ENCODE measurements around the gene FRK. TPM values are rescaled to one million over a fixed set of nuclear protein-coding genes. Genes with fewer than 3 reads are reported as not detected.

The FRK gene
- total RNA-seq, 1 donor from 2014 or later: 0.31 TPM

DNA sequence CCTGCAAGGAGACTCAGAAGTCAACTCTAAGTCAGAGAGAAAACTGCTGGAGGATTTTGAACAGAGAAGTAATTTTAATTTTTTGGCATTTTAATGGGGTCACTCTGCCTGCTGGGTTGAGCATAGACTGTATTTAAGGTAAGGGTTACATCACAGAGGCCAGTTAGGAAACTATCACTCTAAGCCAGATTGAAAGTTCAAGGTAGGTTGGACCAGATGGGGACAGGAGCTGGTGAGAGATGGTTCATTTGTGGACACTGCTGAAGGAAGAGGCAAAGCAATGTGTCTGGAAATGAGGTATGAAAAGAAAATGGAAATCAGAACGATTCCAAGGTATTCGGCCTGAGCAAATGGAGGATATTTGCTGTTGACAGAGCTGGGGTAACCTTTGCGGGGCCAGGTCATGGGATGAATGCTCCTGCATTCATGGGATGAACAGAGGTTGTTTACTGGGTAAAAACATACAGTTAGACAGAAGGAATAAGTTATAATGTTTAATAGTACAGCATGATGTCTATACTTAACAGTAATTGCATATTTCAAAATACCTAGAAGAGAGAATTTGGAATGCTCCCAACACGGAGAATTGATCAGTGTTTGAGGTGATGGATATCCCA, 26.9 kb downstream of the FRK start:
- DNase-seq: no peak

DNA sequence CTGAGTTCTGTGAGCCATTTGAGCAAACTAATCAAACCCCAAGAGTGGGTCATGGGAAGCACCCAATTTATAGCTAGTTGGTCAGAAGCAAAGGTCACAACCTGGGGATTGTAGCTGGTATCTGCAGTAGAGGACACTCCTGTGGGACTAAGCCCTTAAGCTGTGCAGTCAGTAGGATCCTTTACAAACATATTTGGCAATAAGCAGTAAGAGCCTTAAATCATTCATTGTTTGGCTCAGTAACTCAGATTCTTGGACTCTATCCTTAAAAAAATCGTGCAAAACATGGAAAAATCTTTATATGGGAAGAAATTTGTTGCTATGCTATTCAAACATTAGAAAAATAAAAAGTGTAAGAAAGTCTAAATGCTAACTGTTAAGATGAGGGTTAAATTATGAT, 29.9 kb downstream of the FRK start:
- no peak for DNase-seq

DNA sequence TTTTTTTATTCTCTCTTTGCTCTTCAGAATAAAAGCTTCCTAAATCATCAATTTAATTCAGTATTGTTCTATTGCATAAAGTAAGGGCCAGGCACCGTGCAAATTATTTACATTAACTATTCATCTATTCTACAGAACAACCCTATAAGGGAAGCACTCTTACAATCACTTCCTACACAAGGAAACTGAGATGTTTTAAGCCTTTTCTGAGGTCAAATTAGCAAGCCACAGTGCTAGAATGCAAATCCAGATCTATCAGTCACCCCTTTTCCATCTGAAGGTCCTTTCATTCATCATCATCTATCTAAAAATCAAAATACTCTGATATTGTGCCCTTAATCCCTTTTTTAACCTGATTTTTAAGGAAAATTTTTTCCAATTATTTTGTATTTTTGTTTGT, 31.2 kb downstream of the FRK start:
- no peak for DNase-seq

DNA sequence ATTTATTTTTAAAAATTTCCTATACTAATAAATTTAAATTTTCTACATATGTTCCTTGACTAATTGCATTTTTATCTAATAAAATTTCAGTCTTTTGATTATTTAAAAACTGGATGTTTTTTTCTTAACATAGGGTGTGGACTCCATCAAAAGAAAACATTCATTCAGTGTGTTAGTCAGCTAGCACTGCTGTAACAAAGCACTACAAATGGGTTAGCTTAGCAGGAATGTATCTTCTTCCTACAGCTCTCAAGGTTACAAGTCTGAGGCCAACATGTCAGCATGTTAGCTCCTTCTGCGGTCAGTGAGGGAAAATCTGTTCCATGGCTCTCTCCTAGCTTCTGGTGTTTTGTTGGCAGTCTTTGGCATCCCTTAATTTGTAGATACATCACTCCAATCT, 32.5 kb downstream of the FRK start:
- no peak for DNase-seq

DNA sequence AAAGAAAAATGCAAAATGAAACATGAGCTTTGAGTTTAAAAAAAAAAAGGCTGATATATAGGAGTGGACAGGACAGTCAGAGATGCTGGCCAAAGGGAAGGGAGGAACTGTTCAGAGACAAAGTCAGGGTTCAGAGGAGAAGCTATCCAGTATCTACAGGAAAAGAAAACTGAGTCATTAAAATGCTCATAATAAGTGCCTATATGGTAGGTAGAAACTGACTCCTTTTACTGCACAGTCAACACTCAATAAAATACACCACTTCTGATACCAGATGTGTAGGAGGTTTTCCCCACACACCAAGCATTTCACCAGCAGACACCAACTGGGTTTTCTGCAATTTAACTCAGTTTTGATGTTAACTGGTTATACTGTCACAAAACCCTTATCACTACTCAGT, 32.9 kb downstream of the FRK start:
- no peak for DNase-seq

DNA sequence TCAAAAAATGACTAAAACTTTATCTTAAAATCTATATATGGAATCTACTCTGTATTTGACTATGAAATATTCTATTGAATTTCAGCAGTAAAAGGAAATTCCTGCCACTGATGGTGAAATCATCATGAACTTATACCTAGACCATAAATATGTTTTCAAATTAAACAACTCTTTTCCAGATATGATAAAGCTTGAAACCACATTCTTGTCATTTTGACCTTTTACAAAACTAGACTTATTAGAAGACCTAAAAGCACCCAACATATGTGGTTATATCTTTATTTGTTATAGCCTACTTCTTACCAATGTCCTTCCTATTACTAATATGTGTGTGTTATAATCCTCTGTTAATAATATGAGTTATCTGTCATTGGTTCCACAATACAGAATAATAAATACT, 35.3 kb downstream of the FRK start:
- DNase-seq: no peak

DNA sequence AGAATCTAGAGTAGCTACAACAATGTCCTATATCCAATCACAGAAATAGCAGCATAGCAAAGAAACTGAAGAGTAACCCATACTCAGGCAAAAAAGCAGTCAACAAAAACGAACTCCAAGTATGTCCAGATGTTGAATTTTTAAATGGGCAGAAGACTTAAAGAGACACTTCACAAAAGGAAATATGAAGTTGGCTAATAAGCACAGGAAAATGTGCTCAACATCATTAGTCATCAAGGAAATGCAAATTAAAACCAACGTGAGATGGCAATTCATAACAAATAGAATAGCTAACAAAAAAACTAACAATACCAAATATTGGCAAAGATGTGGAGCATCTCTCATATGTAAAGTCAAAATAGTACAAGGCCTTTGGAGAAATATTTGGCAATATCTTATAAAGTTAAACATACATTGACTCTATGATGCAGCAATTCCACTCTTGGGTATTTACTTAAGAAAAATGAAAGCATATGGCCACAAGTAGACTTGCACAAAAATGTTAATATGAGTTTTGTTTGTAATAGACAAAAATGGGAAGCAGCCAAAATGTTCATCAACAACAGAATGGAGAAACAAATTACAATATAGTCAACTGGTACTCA, 37.7 kb downstream of the FRK start:
- DNase-seq: no peak

DNA sequence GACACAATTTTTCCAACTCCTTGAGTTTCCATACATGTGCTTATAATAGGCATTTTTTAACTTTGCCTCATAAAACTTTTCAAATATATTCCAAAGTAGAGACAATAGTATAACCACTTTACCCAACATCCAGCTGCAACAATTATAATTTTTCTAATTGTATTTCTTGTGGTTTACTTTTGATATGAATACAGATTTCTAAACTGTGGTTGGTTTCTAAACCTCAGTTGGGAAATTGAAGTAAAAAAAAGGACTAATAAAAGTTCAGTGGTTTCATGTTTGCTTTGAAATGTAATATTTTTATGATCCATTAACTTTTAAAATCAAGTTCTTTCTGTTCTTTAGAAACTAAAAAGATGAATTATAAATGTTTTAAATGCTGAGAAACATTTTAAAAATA, 40.0 kb downstream of the FRK start:
- DNase-seq: no peak

DNA sequence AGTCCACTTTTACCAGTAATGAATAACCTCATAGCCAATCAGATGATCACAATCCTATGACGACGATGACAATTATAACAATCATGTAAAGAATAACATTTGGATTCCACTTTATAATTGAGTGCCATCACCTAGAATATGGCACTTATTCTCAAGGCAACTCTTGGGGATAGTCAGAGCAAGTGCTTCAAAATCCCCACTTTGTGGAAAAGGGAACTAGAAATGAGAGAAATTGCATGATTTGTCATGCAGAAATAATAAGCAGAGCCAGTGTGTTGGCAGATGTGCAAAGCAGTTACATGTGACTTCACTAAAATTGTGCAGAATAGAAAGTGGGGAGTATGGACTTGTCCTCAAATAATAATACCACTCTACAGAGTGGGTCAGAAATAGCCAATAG, 41.3 kb downstream of the FRK start:
- no peak for DNase-seq

DNA sequence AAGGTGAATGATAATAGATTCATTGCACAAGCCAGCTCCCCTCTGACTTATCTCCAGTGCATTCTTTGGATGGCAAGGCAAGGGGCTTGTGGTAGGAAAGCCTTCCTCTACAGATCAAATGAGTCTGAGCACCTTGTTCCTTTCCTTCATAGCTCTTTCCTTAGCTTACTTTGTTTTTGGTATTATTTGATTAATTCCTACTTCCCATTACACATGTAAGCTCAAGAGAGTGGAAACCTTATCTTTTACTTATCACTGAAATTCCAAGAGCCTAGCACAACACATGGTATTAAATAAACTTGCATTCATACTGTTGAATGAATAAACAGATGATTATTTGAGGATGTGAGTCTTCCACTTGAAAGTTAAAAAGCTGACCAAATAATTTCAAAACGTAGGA, 41.7 kb downstream of the FRK start:
- no peak for DNase-seq

DNA sequence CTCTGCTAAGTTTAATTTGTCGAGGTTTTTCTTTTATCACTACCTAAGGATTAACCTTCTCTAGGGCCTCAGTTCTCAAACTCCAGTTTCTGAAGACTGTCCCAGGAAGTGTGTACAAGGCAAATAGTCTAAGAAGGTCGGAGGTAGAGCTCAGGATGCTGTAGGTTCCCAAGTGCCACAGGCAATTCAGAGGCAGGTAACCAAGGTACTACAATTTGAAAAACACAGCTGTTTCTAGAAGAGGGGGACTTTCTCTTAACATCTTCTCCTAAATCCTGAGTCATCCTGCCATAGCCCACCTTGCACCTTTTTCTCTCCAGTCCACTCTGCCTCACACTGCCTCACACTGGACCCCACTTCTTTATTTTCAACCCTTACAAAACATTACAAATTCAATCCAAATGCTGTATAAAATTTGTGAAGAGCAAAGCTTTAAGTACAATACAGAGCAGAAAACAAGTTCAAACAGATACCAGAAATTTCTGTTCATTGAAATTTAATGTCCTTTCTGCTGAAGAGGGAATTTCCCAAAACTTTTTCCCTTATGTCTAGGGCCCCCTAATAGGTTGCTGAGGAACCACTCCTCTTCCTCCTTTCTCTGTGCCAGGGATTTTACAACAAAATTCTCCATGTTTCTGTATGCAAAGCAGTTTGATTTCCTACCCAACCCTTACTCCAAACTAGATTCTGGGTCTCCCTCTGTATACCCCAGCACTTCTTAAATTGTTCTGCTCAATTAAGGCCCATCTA, 43.0 kb downstream of the FRK start:
- no peak for DNase-seq

DNA sequence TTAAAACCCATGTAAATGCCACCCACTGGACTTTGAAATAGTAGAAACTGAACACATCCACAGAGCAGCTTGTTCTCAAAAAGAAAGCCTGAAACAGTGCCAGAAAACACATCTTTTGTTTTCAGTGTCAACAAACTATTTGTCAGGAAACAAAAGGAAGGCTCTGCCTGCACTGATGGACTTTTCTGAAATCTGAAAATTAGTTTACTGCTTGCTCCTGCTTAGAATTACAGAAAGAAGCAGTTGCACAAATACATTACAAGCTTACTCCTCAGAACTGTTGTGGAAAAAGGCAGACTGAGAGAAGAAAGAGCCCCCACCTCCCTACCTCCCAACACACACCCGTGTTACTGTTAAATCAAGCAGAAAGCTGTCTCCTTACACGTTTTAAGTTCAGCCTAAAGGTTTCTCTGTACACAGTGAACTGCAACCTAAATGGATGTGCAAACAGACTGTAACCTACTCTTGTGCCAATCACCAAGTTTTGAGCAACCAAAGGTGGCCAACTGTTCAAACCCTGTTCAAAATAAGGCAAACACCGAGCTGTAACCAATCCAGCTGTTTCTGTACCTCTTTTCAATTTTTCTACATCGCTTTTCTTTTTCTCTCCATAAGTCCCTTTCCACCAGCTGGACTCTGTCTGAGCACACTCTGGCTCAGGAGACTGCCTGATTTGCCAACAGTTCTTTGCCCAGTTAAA, 43.7 kb downstream of the FRK start:
- DNase-seq: no peak

DNA sequence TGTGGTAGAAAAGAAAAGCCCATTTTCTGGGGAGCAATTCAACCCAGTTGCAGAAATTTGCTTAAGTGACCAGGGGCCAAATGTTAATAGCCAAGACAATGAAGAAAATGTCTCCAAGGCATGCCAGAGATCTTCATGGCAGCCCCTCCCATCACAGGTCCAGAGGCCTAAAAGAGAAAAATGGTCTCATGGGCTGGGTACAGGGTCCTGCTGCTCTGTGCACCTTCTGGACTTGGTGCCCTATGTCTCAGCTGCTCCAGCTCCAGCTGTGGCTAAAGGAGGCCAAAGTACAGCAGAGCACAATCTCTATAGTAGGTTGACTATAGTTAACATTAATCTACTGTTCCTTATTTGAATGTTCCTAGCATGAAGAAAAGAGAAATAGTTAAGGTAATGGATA, 44.7 kb downstream of the FRK start:
- DNase-seq: no peak

DNA sequence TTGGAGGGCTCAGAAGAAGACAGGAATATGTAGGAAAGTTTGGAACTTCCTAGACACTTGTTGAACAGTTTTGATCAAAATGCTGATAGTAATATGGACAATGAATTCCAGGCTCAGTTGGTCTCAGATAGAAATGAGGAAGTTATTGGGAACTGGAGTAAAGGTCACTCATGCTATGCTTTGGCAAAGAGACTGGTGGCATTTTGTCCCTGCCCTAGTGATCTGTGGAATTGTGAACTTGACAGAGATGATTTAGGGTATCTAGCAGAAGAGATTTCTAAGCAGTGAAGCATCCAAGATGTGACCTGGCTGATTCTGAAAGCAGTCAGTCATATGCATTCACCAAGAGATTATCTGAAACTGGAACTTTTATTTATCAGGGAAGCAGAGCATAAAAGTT, 45.1 kb downstream of the FRK start:
- no peak for DNase-seq

DNA sequence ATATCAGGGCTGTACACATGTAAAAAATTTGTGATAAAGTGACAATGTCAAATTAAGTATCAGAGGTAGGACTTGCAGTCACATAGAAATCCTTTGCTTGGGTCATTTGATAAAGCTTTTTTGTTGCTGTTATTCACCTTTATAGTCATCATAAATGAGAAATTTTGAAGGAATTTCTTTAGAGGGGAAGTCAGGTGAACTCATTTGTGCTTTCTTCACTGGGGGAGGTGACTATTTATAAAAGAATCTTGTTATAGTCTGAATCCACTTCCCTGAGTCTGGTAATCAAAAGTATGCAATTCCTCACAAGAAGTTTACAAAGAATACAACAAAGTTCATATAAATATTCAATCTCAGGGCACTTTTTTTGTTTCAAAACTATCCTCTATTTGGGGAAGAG, 47.7 kb downstream of the FRK start:
- no peak for DNase-seq

DNA sequence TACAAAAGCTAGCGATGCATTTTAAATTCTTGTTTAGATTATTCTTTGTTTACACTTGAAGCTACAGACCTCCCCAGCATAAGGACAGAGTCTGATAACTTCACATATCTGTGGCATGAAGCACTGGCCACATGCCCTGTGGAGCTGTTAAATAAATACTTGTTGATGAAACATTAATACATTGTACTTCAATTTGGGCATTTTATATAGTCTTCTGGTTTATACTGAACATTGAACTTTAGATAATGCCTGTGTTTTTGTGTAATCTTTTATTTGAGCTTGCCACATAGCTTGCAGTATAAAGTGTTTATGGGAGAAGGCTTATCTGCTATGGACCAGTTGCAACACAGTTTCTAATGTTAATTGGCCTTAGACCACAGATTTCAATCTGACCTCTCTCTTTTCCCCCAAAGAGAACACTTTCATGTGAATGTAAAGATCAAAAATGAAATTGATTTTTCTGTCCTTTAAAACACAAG, 48.2 kb downstream of the FRK start:
- DNase-seq: no peak

DNA sequence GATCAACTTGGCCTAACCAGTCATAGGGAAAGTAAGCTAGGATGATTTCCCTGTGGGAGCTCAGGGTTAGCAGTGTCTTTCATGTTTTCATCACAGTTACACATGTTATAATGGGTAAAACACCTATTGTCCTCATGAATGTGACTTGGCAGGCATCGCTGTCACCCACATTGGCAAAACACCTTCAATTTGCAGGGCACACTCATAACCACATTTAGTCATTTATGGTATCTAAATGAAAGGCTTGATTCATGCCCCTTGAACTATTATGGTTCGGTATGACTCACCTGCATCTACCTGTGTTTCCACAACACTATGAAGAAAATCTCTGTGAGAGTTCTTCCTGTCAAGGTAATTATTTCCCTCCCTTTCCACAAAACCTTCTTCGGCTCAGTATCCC, 49.2 kb downstream of the FRK start:
- DNase-seq: no peak

DNA sequence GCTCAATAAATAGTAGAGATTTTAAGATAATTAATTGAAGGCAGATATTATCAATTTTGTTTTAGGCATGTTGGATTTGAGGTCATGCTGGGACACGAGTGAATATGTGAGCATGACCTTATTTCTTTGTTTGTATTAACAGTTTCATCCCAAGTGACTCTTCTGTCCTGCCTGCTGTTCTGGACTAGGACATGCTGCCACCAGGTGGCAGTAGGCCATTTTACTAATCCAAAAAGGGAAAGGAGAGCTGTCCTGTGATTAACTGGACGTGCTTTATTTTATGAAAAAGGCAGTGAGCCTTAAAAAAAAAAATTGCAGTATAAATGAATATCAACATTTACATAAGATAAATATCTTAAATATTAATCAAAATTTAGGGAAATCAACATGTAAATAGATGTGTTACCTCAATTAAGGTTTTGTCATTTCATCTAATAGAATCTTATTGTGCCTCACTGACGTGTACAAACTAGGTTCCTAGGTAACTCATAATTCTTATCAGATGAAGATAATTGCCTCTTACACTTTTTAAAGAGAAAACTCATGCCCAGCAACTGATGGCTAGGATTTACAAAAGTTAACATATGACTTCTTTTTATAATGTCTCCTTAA, 49.8 kb downstream of the FRK start:
- DNase-seq: peak; percentile 20

DNA sequence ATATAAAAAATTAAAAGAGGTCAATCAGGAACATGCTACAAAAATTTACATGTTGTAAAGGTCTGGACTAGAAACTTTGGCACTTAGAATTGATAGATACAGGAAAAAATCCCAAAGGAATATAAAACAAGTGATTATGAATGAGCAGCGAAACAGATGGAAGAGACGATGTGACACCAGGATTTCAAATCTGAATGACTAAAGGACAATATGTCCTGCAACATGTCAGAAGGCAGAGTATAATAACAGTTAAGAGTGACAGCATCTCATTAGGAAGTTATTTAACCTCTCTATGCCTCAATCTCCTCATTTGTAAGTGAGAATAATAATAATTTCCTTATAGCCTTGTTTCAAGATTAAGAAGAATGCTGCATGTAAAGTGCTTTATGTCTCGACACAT, 50.3 kb downstream of the FRK start:
- no peak for DNase-seq

DNA sequence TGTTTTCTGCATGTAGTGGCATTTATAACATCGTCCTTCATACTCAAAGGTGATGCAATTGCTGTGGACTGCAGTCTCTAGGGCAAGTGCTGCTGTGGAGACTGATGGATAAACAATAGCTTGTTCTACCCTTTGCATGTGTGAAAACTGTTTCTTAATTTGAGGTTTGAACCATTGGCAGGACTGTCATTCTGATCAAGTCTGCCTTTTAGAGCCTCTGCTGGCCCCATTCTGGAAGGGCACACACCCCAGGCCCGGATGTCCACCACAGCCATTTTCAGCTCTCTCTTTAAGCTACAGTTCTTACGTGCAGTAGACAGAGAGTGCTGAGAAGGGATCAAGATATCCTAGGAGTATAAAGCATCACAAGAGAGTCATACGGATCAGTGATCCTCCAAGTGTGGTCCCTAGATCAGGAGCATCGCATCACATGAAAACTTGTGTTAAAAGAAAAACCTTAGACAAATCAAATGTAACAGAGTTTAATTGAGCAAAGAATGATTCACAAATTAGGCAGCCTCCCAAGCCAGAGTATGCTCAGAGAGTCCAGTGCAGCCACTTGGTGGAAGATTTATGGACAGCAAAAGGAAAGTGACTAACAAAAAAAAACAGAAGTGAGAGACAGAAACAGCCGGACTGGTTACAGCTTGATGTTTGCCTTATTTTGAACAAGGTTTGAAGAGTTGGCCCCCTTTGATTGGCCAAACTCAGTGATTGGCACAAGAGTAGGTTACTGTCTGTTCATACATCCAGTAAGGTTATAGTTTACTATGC, 52.0 kb downstream of the FRK start:
- DNase-seq: no peak

DNA sequence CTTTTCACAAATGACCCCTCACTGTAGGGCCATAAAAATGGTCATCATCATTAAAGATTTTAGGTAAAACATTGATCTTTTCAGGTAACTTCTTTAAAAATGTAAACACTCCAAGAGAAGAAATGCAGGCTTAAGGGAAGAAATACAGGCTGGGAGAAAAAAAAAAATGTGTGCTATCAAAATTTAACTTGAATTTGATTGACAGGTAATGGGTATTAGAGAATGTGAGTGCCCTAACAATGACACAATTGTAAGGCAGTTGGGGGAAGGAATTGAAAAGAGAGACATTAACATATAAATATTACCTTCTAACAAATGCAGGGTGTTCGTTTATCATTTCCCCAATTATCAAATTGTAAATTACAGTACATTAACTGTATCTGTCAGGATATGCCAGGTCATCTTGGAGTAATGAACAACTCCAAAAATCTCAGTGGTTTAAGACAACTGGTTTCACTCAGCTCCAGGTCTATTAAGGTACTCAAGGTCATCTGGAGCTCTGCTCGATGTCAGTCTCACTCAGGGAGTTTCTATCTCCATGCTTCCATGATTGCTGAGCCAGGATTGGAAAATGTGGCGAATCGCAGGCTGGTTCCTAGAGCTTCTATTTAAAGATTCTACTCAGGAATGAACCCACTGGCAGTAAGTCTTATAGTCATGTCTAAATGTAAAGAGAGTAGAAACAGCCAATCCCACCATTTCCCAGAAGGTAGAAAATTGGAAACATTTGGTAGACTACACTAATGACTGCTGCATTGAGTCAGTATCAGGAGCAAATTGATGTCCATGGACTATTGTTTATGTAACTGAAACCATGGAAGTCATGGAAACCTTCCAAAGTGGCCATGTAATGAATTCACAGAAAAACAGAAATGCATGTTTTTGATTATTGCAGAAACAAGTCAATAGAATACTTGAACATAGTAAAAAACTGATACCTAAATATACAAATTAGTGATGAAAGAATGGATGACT, 55.6 kb downstream of the FRK start:
- DNase-seq: no peak

Measured in occipital lobe (tissue), 2 donors.